ENCODE measurements around the gene RFX3. TPM values are rescaled to one million over a fixed set of nuclear protein-coding genes. Genes with fewer than 3 reads are reported as not detected.

Gene RFX3
- total RNA-seq, 2 donors from 2014 or later, result 27.5 to 28.2 TPM

GRCh38 chr9:3282365-3282764 lies 243.4 kb downstream of the RFX3 start:
- Mint-ChIP-seq H3K27ac (no peak overlapping the region), H3K9me3 (no peaks in the 10 kb centered on the region), H3K4me1 (no peaks in the 10 kb centered on the region), H3K4me3 (no peak overlapping the region), H3K27me3 (ENCODE audit: insufficient read depth) (no peaks in the 10 kb centered on the region), H3K36me3 (ENCODE audit: low read depth) (peaks cover 2% of the 10 kb centered on the region)
- Histone ChIP-seq H3K27me3 (ENCODE audit: control insufficient read depth, insufficient read depth, low read length, poor library complexity, severe bottlenecking) (no peaks in the 10 kb centered on the region), H3K36me3 (ENCODE audit: control insufficient read depth, insufficient read depth, low read length) (no peaks in the 10 kb centered on the region), H3K4me3 (ENCODE audit: low read length) (no peak overlapping the region), H3K4me1 (ENCODE audit: control insufficient read depth, insufficient read depth, low read length) (no peaks in the 10 kb centered on the region), H3K9ac (ENCODE audit: extremely low read depth, low read length, poor library complexity, severe bottlenecking) (no peak overlapping the region), H3K27ac (ENCODE audit: low read depth, low read length) (no peak overlapping the region), H3K9me3 (ENCODE audit: control insufficient read depth, low read length) (no peaks in the 10 kb centered on the region)
- WGBS, 2 experiments (ENCODE audit: insufficient coverage in 1 of 2, insufficient read length in 1 of 2), result 89 to 100% methylated on average over 1 to 3 of the region's 3 CpGs
- TF ChIP-seq CTCF (conservative IDR thresholded peaks at IDR 0.05), result no peak
- no peak for DNase-seq

GRCh38 chr9:3281399-3281798 lies 244.4 kb downstream of the RFX3 start:
- Mint-ChIP-seq H3K36me3 (ENCODE audit: low read depth) (peaks cover 2% of the 10 kb centered on the region), H3K4me3 (no peak overlapping the region), H3K4me1 (no peaks in the 10 kb centered on the region), H3K27ac (no peak overlapping the region), H3K9me3 (no peaks in the 10 kb centered on the region), H3K27me3 (ENCODE audit: insufficient read depth) (no peaks in the 10 kb centered on the region)
- no peak overlapping the region for H3K4me3 ChIP-seq (ENCODE audit: low read length)
- H3K9me3 ChIP-seq (ENCODE audit: control insufficient read depth, low read length), result no peaks in the 10 kb centered on the region
- no peaks in the 10 kb centered on the region for H3K4me1 ChIP-seq (ENCODE audit: control insufficient read depth, insufficient read depth, low read length)
- H3K36me3 ChIP-seq (ENCODE audit: control insufficient read depth, insufficient read depth, low read length), result no peaks in the 10 kb centered on the region
- H3K9ac ChIP-seq (ENCODE audit: extremely low read depth, low read length, poor library complexity, severe bottlenecking), result no peak overlapping the region
- no peak for TF ChIP-seq CTCF (conservative IDR thresholded peaks at IDR 0.05)
- DNase-seq, result no peak
- H3K27me3 ChIP-seq (ENCODE audit: control insufficient read depth, insufficient read depth, low read length, poor library complexity, severe bottlenecking), result no peaks in the 10 kb centered on the region
- no peak overlapping the region for H3K27ac ChIP-seq (ENCODE audit: low read depth, low read length)

- no peaks in the 10 kb centered on the region for H3K27me3 Mint-ChIP-seq (ENCODE audit: insufficient read depth)
- H3K9ac ChIP-seq (ENCODE audit: extremely low read depth, low read length, poor library complexity, severe bottlenecking), result no peak overlapping the region
- H3K27ac Mint-ChIP-seq, result no peak overlapping the region
- no peak overlapping the region for H3K4me3 Mint-ChIP-seq
- WGBS, 2 experiments (ENCODE audit: insufficient coverage in 1 of 2, insufficient read length in 1 of 2), result 100% methylated on average over 2 of the region's 2 CpGs
- H3K36me3 ChIP-seq (ENCODE audit: control insufficient read depth, insufficient read depth, low read length), result no peaks in the 10 kb centered on the region
- H3K4me3 ChIP-seq (ENCODE audit: low read length), result no peak overlapping the region
- H3K9me3 Mint-ChIP-seq, result no peaks in the 10 kb centered on the region
- no peaks in the 10 kb centered on the region for H3K4me1 Mint-ChIP-seq
- TF ChIP-seq CTCF (conservative IDR thresholded peaks at IDR 0.05), result no peak
- H3K27me3 ChIP-seq (ENCODE audit: control insufficient read depth, insufficient read depth, low read length, poor library complexity, severe bottlenecking), result no peaks in the 10 kb centered on the region
- no peaks in the 10 kb centered on the region for H3K4me1 ChIP-seq (ENCODE audit: control insufficient read depth, insufficient read depth, low read length)
- H3K9me3 ChIP-seq (ENCODE audit: control insufficient read depth, low read length), result no peaks in the 10 kb centered on the region
- H3K27ac ChIP-seq (ENCODE audit: low read depth, low read length), result no peak overlapping the region
- DNase-seq, result no peak
- peaks cover 7% of the 10 kb centered on the region for H3K36me3 Mint-ChIP-seq (ENCODE audit: low read depth)
Observed at GRCh38 chr9:3277200-3277599, 248.6 kb downstream of the RFX3 start.
